K562 (cell line): ENCODE data around the gene TSSK2. TPM values are rescaled to one million over a fixed set of nuclear protein-coding genes. Genes with fewer than 3 reads are reported as not detected.

Source experiments
- ATAC-seq: fragments of 200-7000 bp; cut with Tn5 transposase; 3 replicates; pipeline ENCODE4 v1.9.1; 2020; ENCODE audit warnings: moderate library complexity
- BruUV-seq: library from RNA; stranded (reverse); fragments of 400-500 nt; replicated peaks from 2 replicates; lab custom pipeline; 2021; lab: Mats Ljungman, UMichigan
- CTCF ChIA-PET: fragments of 300-600 bp; formaldehyde crosslinking; extraction: SDS; loops from one replicate; lab custom pipeline; 2021; ENCODE audit warnings: low intra/inter-chr PET ratio; lab: Yijun Ruan, JAX
- POLR2A ChIA-PET: fragments of 300-600, 350-650 bp; sonication (Branson Sonifier 250); formaldehyde crosslinking; extraction: SDS; loops from one replicate; lab custom pipeline; 2021; ENCODE audit warnings: antibody characterized with exemption, inconsistent platforms; lab: Yijun Ruan, JAX
- DNase-seq, 4 experiments: peaks; one replicate each; pipeline versions ENCODE4 v3.0.0 to v3.0.0-alpha.2; 2011 to 2018; ENCODE audit warnings: low spot score in 3 of 4, mixed read lengths in 3 of 4; ENCODE audit errors: extremely low read depth in 1 of 4
- FAIRE-seq: peaks from 2 replicates; lab custom pipeline; 2011; peaks lifted over from hg19 to GRCh38; lab: Jason Lieb, UNC
- H2AFZ ChIP-seq: 2 replicates; pipeline ENCODE4 v1.6.0; 2011; ENCODE audit warnings: low read depth, low read length, control low read depth, inconsistent platforms
- H3K27ac ChIP-seq: fragments of 200-600 bp; 3 replicates; pipeline ENCODE4 v1.8.0; 2011; ENCODE audit warnings: low read depth, mild to moderate bottlenecking, control low read depth, inconsistent platforms, low read length, moderate library complexity, mixed read lengths; ENCODE audit errors: extremely low read depth
- H3K27me3 ChIP-seq, 2 experiments: fragments of 300-600 bp in 1 of 2; 2 replicates in 1 of 2; 3 replicates in 1 of 2; pipeline versions ENCODE4 v1.6.0 to v1.8.0; 2011; ENCODE audit warnings: inconsistent platforms in 2 of 2, low read length in 2 of 2, mild to moderate bottlenecking in 1 of 2, mixed read lengths in 1 of 2, moderate library complexity in 1 of 2; ENCODE audit not compliant: control insufficient read depth in 2 of 2, insufficient read depth in 2 of 2
- H3K36me3 ChIP-seq: fragments of 300-600 bp; 3 replicates; pipeline ENCODE4 v1.8.0; 2011; ENCODE audit warnings: mild to moderate bottlenecking, low read length, inconsistent platforms; ENCODE audit not compliant: control insufficient read depth, insufficient read depth
- H3K4me1 ChIP-seq, 2 experiments: fragments of 200-600 bp in 1 of 2; replicated peaks in 1 of 2; 2 replicates in 1 of 2; 3 replicates in 1 of 2; pipeline versions ENCODE4 v1.5.1 to v1.8.0; 2011; ENCODE audit warnings: inconsistent platforms in 2 of 2, low read length in 2 of 2, mild to moderate bottlenecking in 1 of 2, mixed read lengths in 1 of 2, moderate library complexity in 1 of 2; ENCODE audit not compliant: control insufficient read depth in 2 of 2, insufficient read depth in 2 of 2
- H3K4me2 ChIP-seq: 2 replicates; pipeline ENCODE4 v1.6.1; 2011; ENCODE audit warnings: low read length, control low read depth, inconsistent platforms, mixed read lengths; ENCODE audit not compliant: insufficient read depth
- H3K4me3 ChIP-seq: fragments of 200-600 bp; sonication (generic), shearing (Covaris generic); 2 replicates; pipeline ENCODE4 v1.5.1; 2016; ENCODE audit warnings: control low read depth, inconsistent platforms
- H3K79me2 ChIP-seq: fragments of 200-600 bp; 3 replicates; pipeline ENCODE4 v1.8.0; 2011; ENCODE audit warnings: low read length, inconsistent platforms; ENCODE audit not compliant: control insufficient read depth, insufficient read depth
- H3K9ac ChIP-seq, 2 experiments: 2 replicates each; pipeline versions ENCODE4 v1.6.0 to v1.6.1; 2011; ENCODE audit warnings: low read depth in 2 of 2, low read length in 2 of 2, control low read depth in 1 of 2, inconsistent platforms in 1 of 2, mild to moderate bottlenecking in 1 of 2, mixed read lengths in 1 of 2; ENCODE audit not compliant: insufficient read depth in 1 of 2
- H3K9me1 ChIP-seq: one replicate; pipeline ENCODE4 v1.6.0; 2011; ENCODE audit warnings: inconsistent platforms, mild to moderate bottlenecking, low read length, moderate library complexity; ENCODE audit not compliant: control insufficient read depth, insufficient read depth
- H3K9me3 ChIP-seq: replicated peaks from 2 replicates; pipeline ENCODE4 v1.5.1; 2011; ENCODE audit warnings: low read depth, low read length, inconsistent platforms; ENCODE audit not compliant: control insufficient read depth, insufficient read depth
- H4K20me1 ChIP-seq: replicated peaks from 2 replicates; pipeline ENCODE4 v1.6.1; 2011; ENCODE audit warnings: low read length, inconsistent platforms, mixed read lengths; ENCODE audit not compliant: control insufficient read depth, insufficient read depth
- CREB3 ChIP-seq: fragments of 450-650 bp; conservative IDR thresholded peaks from 2 replicates; pipeline ENCODE4 v1.6.1; 2016; ENCODE audit warnings: missing genetic modification characterization, low read depth, mild to moderate bottlenecking, missing compliant biosample characterization, moderate library complexity
- ILK ChIP-seq: fragments of 450-650 bp; IDR thresholded peaks from 2 replicates; pipeline ENCODE4 v1.6.1; 2016; ENCODE audit warnings: missing genetic modification characterization, low read depth, mild to moderate bottlenecking, missing compliant biosample characterization, moderate library complexity, borderline replicate concordance
- MYC ChIP-seq, 2 experiments: fragments of 250-450 bp in 1 of 2; sonication (Bioruptor Pico) in 1 of 2; IDR thresholded peaks; 2 replicates each; pipeline versions ENCODE4 v1.5.1 to v1.6.1; 2012 to 2021; ENCODE audit warnings: low read depth in 2 of 2, borderline replicate concordance in 1 of 2, improper control_type of control experiment in 1 of 2, low read length in 1 of 2, mild to moderate bottlenecking in 1 of 2, moderate library complexity in 1 of 2
- ZFP36 ChIP-seq: fragments of 150-350 bp; IDR thresholded peaks from 2 replicates; pipeline ENCODE4 v1.6.1; 2018; ENCODE audit warnings: low read length, low read depth; ENCODE audit not compliant: partially characterized antibody
- ZNF431 ChIP-seq: sonication (generic); formaldehyde crosslinking; IDR thresholded peaks from 2 replicates; pipeline ENCODE4 v1.8.0; 2022; ENCODE audit warnings: mild to moderate bottlenecking, missing genetic modification reagents
- in situ Hi-C: fragments of 300-500 bp; cut with MboI; formaldehyde crosslinking; loops from 4 replicates; pipeline ENCODE4 v1.15.0; 2018; ENCODE audit warnings: inconsistent platforms, mixed read lengths
- intact Hi-C: fragments of 100-400 bp; cut with micrococcal nuclease; formaldehyde crosslinking; loops from 2 replicates; pipeline ENCODE4 v1.14.2; 2022
- polyA plus RNA-seq, 8 experiments: library from polyadenylated mRNA; depleted of rRNA in 4 of 8; stranded (reverse) in 5 of 8; unstranded in 3 of 8; fragments of >200 nt; fragmentation: Nextera tagmentation in 2 of 8; fragmentation: Illumina TruSeq in 1 of 8; extraction: Ambion mirVana in 2 of 8; extraction: Trizol in 1 of 8; gene quantifications; 2 replicates each; pipeline versions ENCODE4 v1.2.1 to v1.2.3, GENCODE V29; 2011 to 2014; ENCODE audit warnings: inconsistent platforms in 1 of 8, missing spikeins in 1 of 8
- total RNA-seq, 7 experiments: library from RNA; depleted of rRNA in 6 of 7; stranded (reverse); fragments of >200 nt in 6 of 7; fragmentation: Illumina TruSeq in 2 of 7; extraction: Trizol in 2 of 7; gene quantifications; 2 replicates each; pipeline versions ENCODE4 v1.2.1 to v1.2.3, GENCODE V29; 2011 to 2021; ENCODE audit warnings: low replicate concordance in 1 of 7

TSSK2 gene
- total and polyA plus RNA-seq, 9 of the 15 experiments (the other 6 are each of a cell fraction or from before 2014, with no cell fraction given): 0.04 TPM; not detected in 8

DNA sequence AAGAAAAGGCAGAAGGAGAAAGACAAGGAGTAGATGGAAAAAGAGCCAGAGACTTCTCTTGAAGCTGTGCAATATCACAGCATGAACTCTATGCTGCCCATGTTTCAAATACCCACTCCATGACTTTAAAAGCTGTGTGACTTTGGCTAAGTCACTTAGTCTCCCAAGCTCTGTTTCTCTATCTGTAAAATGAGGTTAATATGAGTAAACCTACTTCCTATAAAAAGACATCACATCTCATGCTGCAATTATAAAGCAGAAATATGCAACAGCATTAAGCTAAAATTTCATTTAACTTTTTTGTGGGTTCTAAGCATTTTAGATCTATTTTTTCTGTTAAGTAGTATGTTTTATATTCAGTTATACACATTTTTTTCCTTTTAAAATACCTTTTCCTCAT, 20.5 kb upstream of the TSSK2 start:
- Histone ChIP-seq H4K20me1 (peaks cover 46% of the 10 kb centered on the region), H2AFZ (no peak overlapping the region), H3K9ac (peak overlapping the region in 1 of 2 experiments; percentile 1; a peak in 1 of 4 replicates), H3K9me3 (no peaks in the 10 kb centered on the region), H3K27ac (no peak overlapping the region), H3K4me1 (peaks cover 45 to 53% of the 10 kb centered on the region in 2 experiments), H3K9me1 (peaks cover 24% of the 10 kb centered on the region), H3K4me2 (no peak overlapping the region), H3K27me3 (no peaks in the 10 kb centered on the region), H3K36me3 (peaks cover 46% of the 10 kb centered on the region), H3K79me2 (peaks cover 96% of the 10 kb centered on the region), H3K4me3 (no peak overlapping the region)
- FAIRE-seq: no peak
- intact Hi-C loops: loop anchor here (10.0 kb wide), 1 partner anchor 184 kb away; the partner anchor contains the start of gene CLTCL1
- no peak for DNase-seq
- CTCF ChIA-PET: interaction anchor here (0.7 kb wide), 1 partner anchor 1910 kb away, joined by 6 read pairs; no protein-coding TSS in a partner anchor
- peak; percentile 35; the same call in 1 of the 2 replicates for TF ChIP-seq CREB3 (tag)
- peak; percentile 25 for TF ChIP-seq ZFP36
- 0 out of 2 replicates have a peak, but pooled peaks have one; percentile 12 for TF ChIP-seq ILK (tag)
- no peak for TF ChIP-seq ZNF431 (CRISPR knock-in tag)
- peak; percentile 2; the same call in 1 of the 2 replicates for TF ChIP-seq MYC (IDR thresholded peaks at IDR 0.05; ENCODE audit: low read depth, low read length)
- no peak for TF ChIP-seq MYC (CRISPR knock-in tag; IDR thresholded peaks at IDR 0.05; ENCODE audit: borderline replicate concordance, low read depth)
- no TSS peak for BruUV-seq
- ATAC-seq: no peak
- POLR2A ChIA-PET: interaction anchor here (0.7 to 4.4 kb wide), 19 partner anchors 8 to 1296 kb away, joined by 3 to 56 read pairs (median 5); partner anchors contain the start of genes C22orf39, DGCR2 and SLC25A1
- in situ Hi-C loops: no loop called here
